NCI-H345 treated with DMSO at 0.1 percent for 48 hours (cell line): ENCODE data around the gene CD160.
"Not testable (repeated sequence)": the region's sequence is repeated elsewhere in the genome, so short reads cannot be mapped to it uniquely, and the experiment has no call there.

Experiments used
- DNase-seq: peaks from one replicate; lab custom pipeline; 2025; ENCODE audit not compliant: unreplicated experiment; lab: John Stamatoyannopoulos, UW

CD160 gene, protein sequence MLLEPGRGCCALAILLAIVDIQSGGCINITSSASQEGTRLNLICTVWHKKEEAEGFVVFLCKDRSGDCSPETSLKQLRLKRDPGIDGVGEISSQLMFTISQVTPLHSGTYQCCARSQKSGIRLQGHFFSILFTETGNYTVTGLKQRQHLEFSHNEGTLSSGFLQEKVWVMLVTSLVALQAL

DNA sequence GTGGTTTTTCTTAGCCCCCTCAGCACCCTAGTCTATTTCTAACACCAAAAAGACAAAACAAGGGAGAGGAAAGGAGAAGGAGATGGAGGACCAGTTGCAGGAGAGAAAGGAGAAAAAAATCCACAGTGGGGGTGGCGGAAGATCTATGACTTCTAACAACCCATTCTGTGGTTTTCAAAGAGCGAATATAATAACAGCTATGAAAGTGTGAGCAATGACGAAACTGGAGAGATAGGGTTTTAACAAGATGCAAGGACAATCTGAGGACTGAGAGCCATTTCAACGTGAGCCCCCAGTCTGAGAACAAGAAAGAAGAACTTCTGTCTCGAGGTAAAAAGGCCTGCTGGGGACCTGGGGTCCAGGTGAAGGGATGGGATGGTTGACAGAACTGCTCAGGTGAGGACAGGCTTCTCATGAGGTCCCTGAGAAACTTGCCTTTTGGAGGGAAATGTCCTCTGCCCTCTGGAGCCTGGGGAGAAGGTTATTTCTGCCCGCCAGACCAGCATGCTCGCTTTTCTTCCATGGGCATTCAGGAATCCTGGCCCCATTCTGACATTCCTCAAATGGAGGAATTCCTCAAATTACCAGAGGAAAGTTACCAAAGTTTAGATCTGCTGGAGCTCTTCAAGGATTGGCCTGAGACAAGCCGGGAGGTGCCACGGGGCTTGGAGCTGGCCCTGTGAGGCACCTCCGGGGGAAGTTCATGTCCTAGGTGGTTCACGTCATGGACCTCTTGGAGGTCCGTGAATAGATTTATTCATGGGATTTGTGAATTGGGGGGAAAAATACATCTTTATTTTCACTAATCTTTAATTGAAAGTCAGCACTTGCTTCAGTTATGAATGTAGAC is at the start of gene CD160:
TSS of gene CD160 (plus strand) at position 270 of the 850 bp plus-strand sequence. CDS start 8,829 bp downstream, outside the sequence.
- no peak for DNase-seq

DNA sequence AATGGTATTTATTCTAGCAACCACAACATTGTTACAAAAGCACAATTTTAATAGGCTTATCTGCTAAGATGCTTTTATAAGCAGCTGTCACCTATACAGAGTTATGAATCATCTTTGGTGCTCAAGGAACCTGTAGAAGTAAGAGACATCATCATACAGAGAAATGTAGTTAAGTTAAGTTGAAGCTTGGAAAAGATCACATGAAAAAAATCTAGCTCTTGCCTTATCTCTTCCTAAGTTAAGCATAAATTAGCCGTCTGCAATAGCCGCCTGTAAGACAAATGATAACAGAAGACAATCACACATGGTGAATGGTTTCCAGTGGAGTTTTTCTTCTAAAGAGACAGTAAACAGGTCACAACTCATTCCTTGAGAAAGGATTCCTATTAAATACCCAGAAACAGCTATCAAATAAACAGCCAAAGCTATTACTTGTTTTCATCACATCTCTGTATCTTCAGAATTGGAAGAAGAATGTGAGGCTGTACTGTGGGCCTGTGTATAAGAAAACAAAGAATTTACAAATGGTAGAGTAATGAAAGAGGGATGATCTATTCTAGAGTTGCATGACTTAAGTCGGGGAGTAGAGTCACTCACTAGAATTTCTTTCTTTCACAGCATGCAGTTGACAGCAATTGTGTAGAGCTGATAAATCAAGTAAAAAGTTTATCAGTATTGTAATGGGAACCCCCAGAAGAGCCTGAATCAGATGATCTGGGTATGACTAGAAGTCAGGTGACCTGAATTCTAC is 48.1 kb upstream of the CD160 start:
- not testable (repeated sequence) for DNase-seq

DNA sequence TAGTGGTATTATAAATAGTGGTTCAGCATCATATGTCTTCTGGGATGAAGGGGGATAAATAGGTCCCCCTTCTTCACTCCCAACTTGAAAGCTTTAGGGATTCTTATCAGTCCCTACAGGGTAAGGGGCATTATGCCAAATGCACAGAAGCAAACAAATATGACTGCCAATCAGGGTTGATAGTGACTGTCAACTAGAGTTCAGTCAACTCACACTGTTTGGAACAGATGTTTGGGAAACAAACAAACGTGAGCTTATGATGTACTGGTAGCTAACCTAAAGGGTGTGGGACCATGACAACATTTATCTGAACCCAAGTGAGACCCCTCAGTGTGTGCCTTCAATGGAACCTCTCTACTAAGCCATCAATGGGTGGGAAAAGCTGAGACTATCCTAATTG is 46.1 kb upstream of the CD160 start:
- DNase-seq = not testable (repeated sequence)

DNA sequence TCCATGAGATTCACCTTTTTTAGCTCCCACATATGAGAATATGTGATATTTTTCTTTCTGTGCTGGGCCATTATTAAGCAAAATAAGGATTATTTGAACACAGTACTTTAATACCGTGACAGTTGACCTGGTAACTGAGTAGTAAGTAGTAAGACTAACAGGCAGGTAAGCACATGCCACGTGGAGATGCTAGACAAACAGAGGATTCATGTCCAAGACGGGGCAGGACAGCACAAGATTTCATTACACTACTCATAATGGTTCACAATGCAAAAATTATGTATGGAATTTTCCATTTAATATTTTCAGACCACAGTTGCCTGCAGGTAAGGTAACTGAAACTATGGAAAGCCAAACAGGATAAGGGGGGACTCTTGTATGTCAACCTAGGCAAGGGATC is 34.4 kb upstream of the CD160 start:
- not testable (repeated sequence) for DNase-seq

DNA sequence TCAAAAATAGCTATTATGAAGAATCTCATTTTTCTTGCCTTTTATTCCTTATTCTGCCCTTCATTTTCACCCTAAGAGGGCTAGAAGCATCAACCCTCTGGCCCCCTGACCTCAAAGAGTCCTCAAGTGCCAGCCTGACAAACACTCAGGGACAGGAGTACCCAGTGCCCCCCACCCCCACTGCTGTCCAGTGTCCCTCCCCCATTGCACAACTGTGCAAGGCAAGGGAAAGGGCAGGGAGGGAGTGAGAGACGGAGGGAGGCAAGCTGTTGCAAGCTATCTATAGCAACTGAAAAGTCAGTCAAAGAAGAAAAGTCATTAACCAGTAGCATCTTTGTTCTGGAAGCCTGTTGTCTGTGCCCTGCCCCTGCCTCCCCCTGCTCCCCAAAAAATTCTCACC is 33.2 kb upstream of the CD160 start:
- DNase-seq = not testable (repeated sequence)

DNA sequence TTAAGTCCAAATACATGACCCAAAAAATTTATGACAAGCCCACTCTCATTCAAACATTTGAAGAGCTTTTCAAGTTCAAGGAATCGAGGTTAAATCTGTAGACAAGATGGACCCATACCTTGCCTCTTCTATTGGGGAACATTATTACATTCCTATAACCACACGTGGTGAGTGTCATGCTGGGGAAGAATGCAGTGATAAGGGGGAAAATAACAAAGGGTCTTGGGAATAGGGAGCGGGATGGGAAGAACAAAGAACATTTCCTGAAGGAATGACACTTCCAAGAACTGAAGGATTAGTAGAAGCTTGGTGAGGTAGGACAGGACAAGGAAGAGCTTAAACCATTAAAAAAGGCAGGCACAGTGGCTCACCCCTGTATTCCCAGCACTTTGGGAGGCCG is 31.0 kb upstream of the CD160 start:
- no peak for DNase-seq

DNA sequence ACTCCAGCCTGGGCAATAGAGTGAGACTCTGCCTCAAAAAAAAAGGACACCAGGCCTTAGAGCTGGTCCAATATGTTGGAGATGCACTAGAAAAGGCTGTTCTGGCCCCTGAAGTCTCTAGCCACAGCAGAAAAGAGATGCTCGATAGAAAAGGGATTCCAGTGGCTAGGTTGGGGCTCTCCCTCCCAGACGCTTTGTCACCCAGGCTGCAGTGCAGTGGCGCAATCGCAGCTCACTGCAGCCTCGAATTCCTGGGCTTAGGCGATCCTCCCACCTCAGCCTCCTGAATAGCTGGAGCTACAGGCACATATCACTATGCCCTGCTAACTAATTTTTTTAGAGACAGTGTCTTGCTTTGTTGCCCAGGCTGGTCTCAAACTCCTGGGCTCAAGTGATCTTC is 30.4 kb upstream of the CD160 start:
- DNase-seq = no peak

DNA sequence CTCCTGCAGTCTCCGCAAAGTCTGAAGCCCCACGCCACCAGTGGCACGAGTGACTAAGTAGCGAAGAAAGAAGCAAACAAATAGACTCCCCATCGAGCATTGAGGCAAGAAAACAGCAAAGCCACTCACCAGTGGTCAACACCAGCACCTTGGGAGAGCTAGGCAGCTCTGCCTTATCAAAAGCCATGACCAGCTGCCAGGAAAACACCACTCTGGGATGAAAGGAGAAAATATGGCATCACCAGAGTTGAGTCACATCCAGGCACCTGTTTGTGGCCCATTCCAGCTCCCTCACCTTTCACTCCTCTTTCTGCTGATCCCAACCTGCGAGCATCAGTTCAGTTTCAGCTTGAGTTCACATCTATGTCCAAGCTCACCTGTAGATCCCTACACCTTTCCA is 29.4 kb upstream of the CD160 start:
- no peak for DNase-seq

DNA sequence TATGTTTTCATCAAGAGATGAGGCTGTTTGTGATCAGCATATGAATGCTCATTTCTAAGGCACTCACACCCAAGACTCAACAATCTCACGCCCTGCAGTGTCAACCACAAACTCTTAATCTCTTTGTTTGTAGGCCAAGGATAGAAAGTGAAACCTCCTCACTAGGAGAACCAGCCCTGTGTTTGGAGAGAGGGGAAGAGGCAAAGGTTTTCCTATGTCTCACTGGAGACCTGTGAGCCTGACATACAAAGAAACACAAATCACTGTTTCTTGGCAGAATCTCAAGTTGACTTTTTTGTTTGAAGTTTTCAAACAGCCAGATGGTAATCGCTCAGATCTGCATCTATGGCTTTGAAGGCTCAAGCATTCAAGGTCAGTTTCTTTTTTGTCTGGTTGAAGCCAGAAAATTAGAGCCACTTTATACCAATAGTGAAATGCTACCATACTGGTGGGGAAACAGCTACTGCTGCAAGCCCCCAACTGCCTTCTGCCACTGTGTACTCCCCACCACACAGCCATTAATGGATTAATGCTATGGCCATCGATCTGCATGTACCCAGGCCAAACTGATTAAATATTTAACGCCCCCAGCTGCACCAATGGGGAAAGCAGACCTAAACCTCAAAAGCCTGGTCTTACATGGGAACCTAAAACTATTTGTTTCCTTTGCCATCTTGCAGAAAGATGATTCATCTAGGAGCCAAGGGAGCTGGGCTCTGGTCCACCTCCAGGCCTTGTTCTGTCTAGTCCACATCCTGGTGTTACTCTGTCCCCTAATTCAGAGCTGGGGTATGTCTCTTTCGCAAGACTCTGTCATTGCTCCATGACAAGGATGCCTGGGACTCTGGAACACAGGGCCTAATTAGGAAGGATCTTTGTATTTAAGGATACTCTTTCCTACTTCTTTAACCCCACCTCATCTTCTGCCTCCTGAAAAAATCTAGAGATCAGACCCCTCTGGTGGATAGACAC is 28.4 kb upstream of the CD160 start:
- DNase-seq = no peak

DNA sequence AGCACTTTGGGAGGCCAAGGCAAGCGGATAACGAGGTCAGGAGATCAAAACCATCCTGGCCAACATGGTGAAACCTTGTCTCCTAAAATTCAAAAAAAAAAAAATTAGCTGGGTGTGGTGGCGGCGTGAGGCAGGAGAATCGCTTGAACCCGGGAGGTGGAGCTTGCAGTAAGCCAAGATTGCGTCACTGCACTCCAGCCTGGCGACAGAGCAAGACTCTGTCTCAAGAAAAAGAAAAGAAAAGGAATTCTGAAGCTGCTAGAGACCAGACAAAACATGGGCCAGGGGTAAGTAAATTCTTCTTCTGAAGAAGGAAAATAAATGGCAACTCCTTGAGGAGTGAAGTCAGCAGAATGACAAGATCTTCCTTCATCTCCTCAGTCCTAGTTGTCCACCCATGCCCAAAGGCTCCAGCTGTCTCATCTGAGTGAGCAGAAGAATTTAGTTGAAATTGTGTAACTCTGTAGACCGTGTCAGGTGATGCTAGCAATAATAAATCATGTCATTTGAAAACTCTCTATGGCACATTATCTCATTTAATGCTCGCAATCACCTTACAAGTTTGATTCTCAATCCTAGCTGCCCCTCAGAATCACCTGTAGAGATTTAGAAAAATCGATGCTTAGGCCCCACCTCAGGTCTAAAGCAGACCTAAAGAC is 26.4 kb upstream of the CD160 start:
- no peak for DNase-seq

DNA sequence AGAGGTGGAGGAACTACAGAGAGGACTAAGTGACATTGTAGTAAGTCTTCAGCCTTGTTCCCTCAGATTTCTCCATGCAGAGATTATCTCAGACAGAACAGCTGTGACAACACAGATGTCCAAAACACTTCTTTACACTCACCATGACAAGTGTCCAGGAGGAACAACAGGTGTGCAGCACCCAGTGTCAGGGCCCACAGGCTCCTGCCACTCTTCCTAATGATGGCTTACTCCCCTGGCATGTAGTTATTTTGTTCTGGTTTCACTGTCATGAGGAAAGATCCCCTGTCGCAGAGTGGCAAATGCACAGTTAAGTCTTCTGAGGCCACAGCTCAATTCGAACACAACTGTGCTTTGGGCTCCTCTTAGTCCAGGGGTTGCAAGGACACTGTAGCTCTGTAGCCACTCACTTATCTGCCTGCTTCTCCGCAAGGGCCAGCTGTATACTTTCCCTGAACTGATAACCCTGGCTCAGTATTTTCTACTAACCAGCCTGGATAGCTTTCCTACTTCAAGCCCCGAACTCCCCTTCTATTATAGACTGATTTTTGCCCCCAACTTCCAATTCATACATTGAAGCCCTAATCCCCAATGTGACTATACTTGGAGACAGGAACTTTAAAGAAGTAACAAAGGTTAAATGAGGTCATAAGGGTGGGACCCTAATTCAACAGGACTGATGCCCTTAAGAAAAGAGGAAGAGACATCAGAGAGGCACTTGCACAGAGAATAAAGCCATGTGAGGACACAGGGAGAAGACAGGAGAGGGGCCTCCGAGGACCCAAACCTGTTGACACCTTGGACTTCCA is 23.3 kb upstream of the CD160 start:
- DNase-seq = no peak

DNA sequence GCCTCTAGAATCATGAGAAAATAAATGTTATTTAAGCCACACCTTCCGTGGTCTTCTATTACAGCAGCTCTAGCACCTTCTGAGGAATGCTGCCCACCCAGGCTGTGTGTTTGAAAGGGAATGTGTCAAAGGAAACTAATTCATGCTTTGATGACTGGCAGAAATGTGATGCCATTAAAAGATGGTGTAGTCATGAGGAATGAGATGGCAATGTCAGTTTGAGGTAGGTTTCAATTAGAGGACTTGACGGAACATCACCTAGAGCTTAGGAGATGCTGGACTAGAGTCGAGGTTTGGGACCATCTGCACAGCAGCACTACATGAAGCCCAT is 22.7 kb upstream of the CD160 start:
- DNase-seq = no peak

DNA sequence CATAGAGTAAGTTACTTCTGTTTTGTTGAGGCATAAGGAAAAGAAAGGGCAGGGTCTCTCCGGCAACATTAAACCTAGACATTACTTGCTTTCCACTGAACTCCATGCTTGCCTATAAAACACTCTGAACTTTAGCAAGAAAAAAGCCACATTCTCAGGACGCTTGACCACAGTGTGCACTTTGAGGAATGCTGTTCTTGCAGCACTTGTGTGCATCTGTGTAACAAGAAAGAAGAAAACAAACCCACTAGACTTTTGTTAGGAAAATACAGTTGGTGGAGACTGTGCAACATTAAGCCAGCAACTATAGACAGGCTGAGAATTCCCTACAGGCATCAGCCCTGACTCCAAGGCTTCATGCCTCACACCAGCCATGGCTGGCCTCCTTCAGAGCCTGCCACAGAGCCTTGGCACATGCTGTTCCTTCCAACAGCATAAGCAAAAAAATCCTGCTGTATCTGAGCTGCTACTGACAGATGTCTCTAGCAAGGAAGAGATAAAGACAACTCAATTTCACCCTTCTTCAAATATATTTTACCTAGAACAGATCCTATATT is 17.9 kb upstream of the CD160 start:
- no peak for DNase-seq

DNA sequence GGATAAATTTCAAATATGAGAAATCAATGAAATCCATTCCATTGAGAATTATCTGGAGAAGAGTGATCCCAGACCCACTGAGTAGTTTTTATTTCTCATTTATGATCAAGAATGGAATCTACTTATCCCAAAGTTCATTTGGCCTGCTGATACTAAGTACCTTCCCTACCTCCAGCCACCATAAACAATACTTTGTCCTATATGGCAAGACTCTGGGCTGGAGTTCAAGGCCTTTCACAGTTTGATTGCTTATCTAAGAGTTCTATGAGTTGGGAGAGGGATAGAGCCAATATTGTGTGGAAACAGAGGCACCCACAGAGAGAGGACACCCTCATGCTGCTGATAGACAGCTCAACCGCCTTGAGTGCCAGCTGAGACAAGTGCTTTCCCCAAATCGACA is 17.2 kb upstream of the CD160 start:
- no peak for DNase-seq

DNA sequence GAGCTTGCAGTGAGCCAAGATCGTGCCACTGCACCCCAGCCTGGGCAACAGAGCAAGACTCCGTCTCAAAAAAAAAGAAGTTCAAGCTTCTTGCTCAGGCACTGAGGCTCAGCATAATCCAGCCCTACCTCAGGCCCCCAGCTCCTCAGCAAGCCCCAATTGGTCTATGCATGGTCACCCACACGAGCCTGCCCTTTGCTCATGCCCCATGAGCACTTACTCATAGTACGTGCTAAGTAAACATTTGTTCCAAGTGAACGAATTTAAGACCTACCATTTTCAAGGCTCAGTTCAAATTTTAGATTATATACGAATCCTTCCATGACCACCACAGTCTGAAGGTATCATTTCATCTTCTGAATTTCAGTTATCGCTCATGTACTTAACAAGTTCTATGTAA is 16.5 kb upstream of the CD160 start:
- DNase-seq = no peak

DNA sequence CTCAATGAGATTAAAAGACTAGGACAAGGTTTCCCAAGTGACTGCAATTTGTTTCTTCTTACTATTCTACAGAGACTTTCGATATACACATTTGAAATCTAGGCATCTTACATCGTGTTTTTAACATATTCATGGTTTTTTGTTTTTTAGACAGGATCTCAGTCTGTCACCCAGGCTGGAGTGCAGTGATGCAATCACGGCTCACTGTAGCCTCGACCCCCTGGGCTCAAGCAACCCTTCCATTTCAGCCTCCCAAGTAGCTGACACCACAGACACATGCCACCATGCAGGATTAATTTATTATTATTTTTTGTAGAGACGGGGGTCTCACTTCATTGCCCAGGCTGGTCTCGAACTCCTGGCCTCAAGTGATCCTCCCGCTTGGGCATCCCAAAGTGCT is 13.7 kb upstream of the CD160 start:
- DNase-seq = no peak

DNA sequence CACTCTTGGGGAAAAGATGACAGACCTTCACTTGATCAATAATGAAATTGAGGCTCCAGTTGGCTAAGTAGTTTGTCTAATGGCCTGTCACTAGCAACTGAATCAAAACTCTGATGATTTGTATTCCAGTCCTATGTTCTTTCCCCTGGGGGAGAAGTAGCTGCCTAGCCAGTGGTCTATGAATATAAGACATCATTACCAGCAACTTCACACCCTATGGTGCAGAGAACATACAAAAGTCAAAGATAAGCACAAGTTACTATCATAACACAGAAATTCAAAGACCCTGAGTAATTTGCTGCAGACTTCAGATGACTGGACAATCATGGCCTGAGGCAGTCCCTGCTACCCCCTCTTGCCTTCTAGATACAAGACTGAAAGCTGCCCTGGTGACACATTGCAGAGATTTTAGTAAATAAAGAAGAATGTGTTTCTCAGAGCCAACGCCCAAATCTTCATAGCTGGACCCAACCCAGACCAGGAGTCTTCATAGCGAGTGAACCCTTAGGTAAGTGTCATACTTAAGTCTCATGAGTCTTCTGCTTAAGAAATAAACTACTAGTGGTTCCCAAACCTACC is 13.1 kb upstream of the CD160 start:
- no peak for DNase-seq

DNA sequence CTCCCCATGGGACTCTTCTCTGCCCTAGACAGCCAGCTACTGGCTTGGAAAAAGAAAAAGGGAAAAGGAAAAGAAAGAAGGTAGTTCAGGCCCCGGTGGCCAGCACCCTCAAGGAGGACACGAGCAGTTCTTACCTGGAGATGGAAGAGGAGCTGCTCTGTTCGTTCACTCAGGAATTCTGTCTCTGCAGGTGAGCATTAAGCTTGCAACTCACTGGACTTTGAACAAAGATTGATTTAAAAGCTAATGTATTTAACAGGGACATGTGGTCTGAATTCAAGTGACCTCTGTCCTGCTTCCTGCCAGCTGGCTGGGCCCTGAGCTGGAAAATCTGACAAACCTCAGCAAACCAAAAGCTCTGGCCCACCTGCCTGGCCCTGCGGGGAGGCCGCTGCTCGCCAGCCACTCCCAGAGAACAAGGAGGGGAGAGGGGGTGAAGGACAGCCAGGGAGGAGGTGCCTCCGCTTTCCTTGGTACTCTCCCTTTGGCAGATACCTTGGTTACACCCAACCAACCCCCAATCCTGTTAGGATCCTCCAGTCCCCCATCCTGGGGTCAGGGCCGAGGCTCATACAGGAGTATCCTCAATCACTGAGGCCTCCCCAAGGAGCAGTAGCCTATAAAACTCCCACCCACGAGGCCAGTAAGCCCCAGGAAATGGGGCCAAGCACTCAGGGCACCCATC is 12.0 kb upstream of the CD160 start, which contains the start of gene PDZK1:
TSS of gene PDZK1 (minus strand) at position 186 of the 685 bp plus-strand sequence. CDS start 19,347 bp downstream, outside the sequence.
- DNase-seq = no peak
